K562 (cell line): Measurements from ENCODE around the gene BMS1. TPM values are rescaled to one million over a fixed set of nuclear protein-coding genes. Genes with fewer than 3 reads are reported as not detected.
A peak's percentile ranks its signal among the peaks of the same experiment; 100 is the strongest.
"Not testable (repeated sequence)": the region's sequence is repeated elsewhere in the genome, so short reads cannot be mapped to it uniquely, and the experiment has no call there.

Experiments
- ATAC-seq: fragments of 200-7000 bp; cut with Tn5 transposase; 3 replicates; pipeline ENCODE4 v1.9.1; 2020; ENCODE audit warnings: moderate library complexity
- BruUV-seq: library from RNA; stranded (reverse); fragments of 400-500 nt; replicated peaks from 2 replicates; lab custom pipeline; 2021; lab: Mats Ljungman, UMichigan
- CTCF ChIA-PET: fragments of 300-600 bp; formaldehyde crosslinking; extraction: SDS; loops from one replicate; lab custom pipeline; 2021; ENCODE audit warnings: low intra/inter-chr PET ratio; lab: Yijun Ruan, JAX
- POLR2A ChIA-PET: fragments of 300-600, 350-650 bp; sonication (Branson Sonifier 250); formaldehyde crosslinking; extraction: SDS; loops from one replicate; lab custom pipeline; 2021; ENCODE audit warnings: antibody characterized with exemption, inconsistent platforms; lab: Yijun Ruan, JAX
- DNase-seq, 4 experiments: peaks; one replicate each; pipeline versions ENCODE4 v3.0.0 to v3.0.0-alpha.2; 2011 to 2018; ENCODE audit warnings: low spot score in 3 of 4, mixed read lengths in 3 of 4; ENCODE audit errors: extremely low read depth in 1 of 4
- FAIRE-seq: peaks from 2 replicates; lab custom pipeline; 2011; peaks lifted over from hg19 to GRCh38; lab: Jason Lieb, UNC
- H2AFZ ChIP-seq: 2 replicates; pipeline ENCODE4 v1.6.0; 2011; ENCODE audit warnings: low read depth, low read length, control low read depth, inconsistent platforms
- H3K27ac ChIP-seq: fragments of 200-600 bp; 3 replicates; pipeline ENCODE4 v1.8.0; 2011; ENCODE audit warnings: low read depth, mild to moderate bottlenecking, control low read depth, inconsistent platforms, low read length, moderate library complexity, mixed read lengths; ENCODE audit errors: extremely low read depth
- H3K27me3 ChIP-seq, 2 experiments: fragments of 300-600 bp in 1 of 2; 2 replicates in 1 of 2; 3 replicates in 1 of 2; pipeline versions ENCODE4 v1.6.0 to v1.8.0; 2011; ENCODE audit warnings: inconsistent platforms in 2 of 2, low read length in 2 of 2, mild to moderate bottlenecking in 1 of 2, mixed read lengths in 1 of 2, moderate library complexity in 1 of 2; ENCODE audit not compliant: control insufficient read depth in 2 of 2, insufficient read depth in 2 of 2
- H3K36me3 ChIP-seq: fragments of 300-600 bp; 3 replicates; pipeline ENCODE4 v1.8.0; 2011; ENCODE audit warnings: mild to moderate bottlenecking, low read length, inconsistent platforms; ENCODE audit not compliant: control insufficient read depth, insufficient read depth
- H3K4me1 ChIP-seq, 2 experiments: fragments of 200-600 bp in 1 of 2; replicated peaks in 1 of 2; 2 replicates in 1 of 2; 3 replicates in 1 of 2; pipeline versions ENCODE4 v1.5.1 to v1.8.0; 2011; ENCODE audit warnings: inconsistent platforms in 2 of 2, low read length in 2 of 2, mild to moderate bottlenecking in 1 of 2, mixed read lengths in 1 of 2, moderate library complexity in 1 of 2; ENCODE audit not compliant: control insufficient read depth in 2 of 2, insufficient read depth in 2 of 2
- H3K4me2 ChIP-seq: 2 replicates; pipeline ENCODE4 v1.6.1; 2011; ENCODE audit warnings: low read length, control low read depth, inconsistent platforms, mixed read lengths; ENCODE audit not compliant: insufficient read depth
- H3K4me3 ChIP-seq: fragments of 200-600 bp; sonication (generic), shearing (Covaris generic); 2 replicates; pipeline ENCODE4 v1.5.1; 2016; ENCODE audit warnings: control low read depth, inconsistent platforms
- H3K79me2 ChIP-seq: fragments of 200-600 bp; 3 replicates; pipeline ENCODE4 v1.8.0; 2011; ENCODE audit warnings: low read length, inconsistent platforms; ENCODE audit not compliant: control insufficient read depth, insufficient read depth
- H3K9ac ChIP-seq, 2 experiments: 2 replicates each; pipeline versions ENCODE4 v1.6.0 to v1.6.1; 2011; ENCODE audit warnings: low read depth in 2 of 2, low read length in 2 of 2, control low read depth in 1 of 2, inconsistent platforms in 1 of 2, mild to moderate bottlenecking in 1 of 2, mixed read lengths in 1 of 2; ENCODE audit not compliant: insufficient read depth in 1 of 2
- H3K9me1 ChIP-seq: one replicate; pipeline ENCODE4 v1.6.0; 2011; ENCODE audit warnings: inconsistent platforms, mild to moderate bottlenecking, low read length, moderate library complexity; ENCODE audit not compliant: control insufficient read depth, insufficient read depth
- H3K9me3 ChIP-seq: replicated peaks from 2 replicates; pipeline ENCODE4 v1.5.1; 2011; ENCODE audit warnings: low read depth, low read length, inconsistent platforms; ENCODE audit not compliant: control insufficient read depth, insufficient read depth
- H4K20me1 ChIP-seq: replicated peaks from 2 replicates; pipeline ENCODE4 v1.6.1; 2011; ENCODE audit warnings: low read length, inconsistent platforms, mixed read lengths; ENCODE audit not compliant: control insufficient read depth, insufficient read depth
- ZNF316 ChIP-seq: fragments of 450-650 bp; IDR thresholded peaks from 2 replicates; pipeline ENCODE4 v1.6.1; 2016
- WGBS: fragments of 100-300 bp; shearing (Covaris generic); methylation state at CpG from one replicate; pipeline ENCODE4 v1.1.6; 2016; ENCODE audit warnings: low coverage, mixed read lengths; ENCODE audit not compliant: insufficient coverage; ENCODE audit errors: missing lambda C conversion rate; 5-methylcytosine and 5-hydroxymethylcytosine counted together
- in situ Hi-C: fragments of 300-500 bp; cut with MboI; formaldehyde crosslinking; loops from 4 replicates; pipeline ENCODE4 v1.15.0; 2018; ENCODE audit warnings: inconsistent platforms, mixed read lengths
- intact Hi-C: fragments of 100-400 bp; cut with micrococcal nuclease; formaldehyde crosslinking; loops from 2 replicates; pipeline ENCODE4 v1.14.2; 2022
- polyA plus RNA-seq, 8 experiments: library from polyadenylated mRNA; depleted of rRNA in 4 of 8; stranded (reverse) in 5 of 8; unstranded in 3 of 8; fragments of >200 nt; fragmentation: Nextera tagmentation in 2 of 8; fragmentation: Illumina TruSeq in 1 of 8; extraction: Ambion mirVana in 2 of 8; extraction: Trizol in 1 of 8; gene quantifications; 2 replicates each; pipeline versions ENCODE4 v1.2.1 to v1.2.3, GENCODE V29; 2011 to 2014; ENCODE audit warnings: inconsistent platforms in 1 of 8, missing spikeins in 1 of 8
- total RNA-seq, 7 experiments: library from RNA; depleted of rRNA in 6 of 7; stranded (reverse); fragments of >200 nt in 6 of 7; fragmentation: Illumina TruSeq in 2 of 7; extraction: Trizol in 2 of 7; gene quantifications; 2 replicates each; pipeline versions ENCODE4 v1.2.1 to v1.2.3, GENCODE V29; 2011 to 2021; ENCODE audit warnings: low replicate concordance in 1 of 7

BMS1 gene
- total and polyA plus RNA-seq, 9 of the 15 experiments (the other 6 are each of a cell fraction or from before 2014, with no cell fraction given), result 11.1 to 46.9 (median 32.7) TPM

GRCh38 chr10:42813989-42814687 is 31.5 kb downstream of the BMS1 start:
- H2AFZ ChIP-seq, FAIRE-seq, H3K27ac ChIP-seq, DNase-seq, H3K4me3 ChIP-seq, H3K9ac ChIP-seq, intact Hi-C loops, CTCF ChIA-PET, POLR2A ChIA-PET, H3K9me1 ChIP-seq, H3K4me2 ChIP-seq, ATAC-seq, H3K4me1 ChIP-seq, in situ Hi-C loops, BruUV-seq, H4K20me1 ChIP-seq, H3K9me3 ChIP-seq, H3K27me3 ChIP-seq: not testable (repeated sequence)
- peak; percentile 55; the same call in 1 of the 2 replicates for TF ChIP-seq ZNF316
- Histone ChIP-seq H3K36me3 (peaks cover 80% of the 10 kb centered on the region), H3K79me2 (peaks cover 19% of the 10 kb centered on the region)
- WGBS, result 76% methylated on average over 5 of the region's 5 CpGs

GRCh38 chr10:42816334-42816733 is 33.7 kb downstream of the BMS1 start:
- H3K4me3 ChIP-seq, H3K9me1 ChIP-seq, intact Hi-C loops, H3K27ac ChIP-seq, H3K27me3 ChIP-seq, DNase-seq, H3K4me2 ChIP-seq, FAIRE-seq, H3K9me3 ChIP-seq, POLR2A ChIA-PET, H3K9ac ChIP-seq, H4K20me1 ChIP-seq, H2AFZ ChIP-seq, CTCF ChIA-PET, in situ Hi-C loops, BruUV-seq, H3K4me1 ChIP-seq, ATAC-seq: not testable (repeated sequence)
- peaks cover 80% of the 10 kb centered on the region; the same call in 2 of the 3 replicates for H3K36me3 ChIP-seq
- peaks cover 13% of the 10 kb centered on the region for H3K79me2 ChIP-seq
- WGBS, result 95% methylated on average over 5 of the region's 5 CpGs
